Measurements from ENCODE around the gene FEN1. TPM values are rescaled to one million over a fixed set of nuclear protein-coding genes. Genes with fewer than 3 reads are reported as not detected.
A peak's percentile ranks its signal among the peaks of the same experiment; 100 is the strongest.

FEN1 gene
- polyA plus RNA-seq, 10 donors = 13.5 to 25.8 (median 15.5) TPM

- no peak for DNase-seq
These were observed 46.2 kb downstream of the FEN1 start for GRCh38 chr11:61838921-61839320.

- no peak for DNase-seq
These were observed 47.0 kb downstream of the FEN1 start for GRCh38 chr11:61839742-61840141.

GRCh38 chr11:61840371-61840770 is 47.7 kb downstream of the FEN1 start:
- DNase-seq = no peak

GRCh38 chr11:61841636-61842527 is 49.2 kb downstream of the FEN1 start:
- DNase-seq = no peak

DNA sequence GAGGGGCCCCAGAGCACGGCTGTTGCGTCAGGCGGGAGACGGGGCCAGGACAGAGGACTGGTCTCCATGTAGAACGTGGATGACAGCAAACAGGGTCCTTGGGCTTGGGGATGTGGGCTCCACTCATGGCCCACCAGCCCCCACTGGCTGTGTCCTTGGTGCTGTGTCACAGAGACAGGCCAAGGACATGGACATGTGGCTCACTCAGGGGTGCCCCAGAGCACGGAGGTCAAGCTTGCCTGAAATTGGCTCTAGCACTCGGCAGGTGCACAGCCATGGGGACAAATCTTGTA is 49.8 kb downstream of the FEN1 start:
- no peak for DNase-seq

GRCh38 chr11:61844909-61845565 is 52.3 kb downstream of the FEN1 start:
- peak in 2 of 3 donors; percentile 61 to 85 for DNase-seq

GRCh38 chr11:61846362-61847020 is 53.8 kb downstream of the FEN1 start:
- DNase-seq = peak in 1 of 3 donors; percentile 82

Other genes starting within 250 kb of the FEN1 start
- 1 to 10 TPM; 2.0 to 4.1 (median 2.6) TPM for gene SYT7, start 211.8 kb upstream of the FEN1 start, polyA plus RNA-seq (ENCODE audit: insufficient read length in 10 of 10)
- gene DAGLA, start 112.5 kb upstream of the FEN1 start, polyA plus RNA-seq (ENCODE audit: insufficient read length in 10 of 10) = 1 to 10 TPM; 3.8 to 5.8 (median 4.9) TPM
- 1 to 10 TPM in 7 of 10 donors, under 1 TPM in 3; 0.48 to 2.2 (median 1.1) TPM for gene MYRF, start 40.3 kb upstream of the FEN1 start, polyA plus RNA-seq (ENCODE audit: insufficient read length in 10 of 10)
- 100 to 1,000 TPM; 123 to 167 (median 137) TPM for gene TMEM258, start 312 bp upstream of the FEN1 start, polyA plus RNA-seq (ENCODE audit: insufficient read length in 10 of 10)
- 10 to 100 TPM; 17.4 to 32.3 (median 23.3) TPM for gene FADS1, start 24.1 kb downstream of the FEN1 start, polyA plus RNA-seq (ENCODE audit: insufficient read length in 10 of 10)
- 100 to 1,000 TPM in 3 of 10 donors, 10 to 100 TPM in 7; 75.7 to 121 (median 87.4) TPM for gene FADS2, start 35.4 kb downstream of the FEN1 start, polyA plus RNA-seq (ENCODE audit: insufficient read length in 10 of 10)
- 10 to 100 TPM; 27.6 to 51.1 (median 44.6) TPM for gene FADS3, start 98.6 kb downstream of the FEN1 start, polyA plus RNA-seq (ENCODE audit: insufficient read length in 10 of 10)
- gene RAB3IL1, start 124.7 kb downstream of the FEN1 start, polyA plus RNA-seq (ENCODE audit: insufficient read length in 10 of 10) = 10 to 100 TPM; 18.3 to 36.1 (median 24.9) TPM
- 1 to 10 TPM; 2.6 to 4.6 (median 3.3) TPM for gene BEST1, start 157.4 kb downstream of the FEN1 start, polyA plus RNA-seq (ENCODE audit: insufficient read length in 10 of 10)
- 1,000 to 10,000 TPM; 1,283 to 1,536 (median 1,379) TPM for gene FTH1, start 174.7 kb downstream of the FEN1 start, polyA plus RNA-seq (ENCODE audit: insufficient read length in 10 of 10)